ENCODE results near the gene LAMA3. TPM values are rescaled to one million over a fixed set of nuclear protein-coding genes. Genes with fewer than 3 reads are reported as not detected.

LAMA3 gene
- total RNA-seq, 1 experiment from 2014 or later: 8.1 TPM

DNA sequence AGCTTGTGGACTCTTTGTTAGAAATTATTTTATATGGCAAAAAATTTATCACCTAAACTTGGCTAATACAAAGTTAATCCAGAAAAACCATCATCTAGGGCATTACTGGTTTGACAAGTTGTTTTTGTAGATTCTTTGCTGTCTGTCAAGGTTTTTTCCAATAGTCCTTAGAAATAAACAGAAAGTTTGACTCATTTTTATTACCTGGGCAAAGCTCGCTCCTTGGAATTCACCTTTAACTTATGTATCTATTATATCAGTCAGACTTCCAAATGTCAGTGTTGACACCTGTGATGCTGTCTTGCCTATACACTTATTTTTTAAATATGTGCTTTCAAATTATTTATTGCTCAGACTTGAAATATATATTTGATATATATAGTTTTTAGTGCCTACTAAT lies 21.7 kb downstream of the LAMA3 start:
- Histone ChIP-seq H3K27me3 (ENCODE audit: control insufficient read depth, insufficient read depth, low read length) (no peaks in the 10 kb centered on the region), H3K27ac (ENCODE audit: low read length) (no peak overlapping the region), H3K9me3 (ENCODE audit: control insufficient read depth, insufficient read depth, low read depth, low read length) (peaks cover 8% of the 10 kb centered on the region; the same call in 1 of the 2 replicates), H3K36me3 (ENCODE audit: control insufficient read depth, insufficient read depth, low read length) (no peaks in the 10 kb centered on the region), H3K4me1 (ENCODE audit: control insufficient read depth, insufficient read depth, low read length) (no peaks in the 10 kb centered on the region), H3K4me3 (ENCODE audit: low read depth in 2 of 2, low read length in 2 of 2) (no peak overlapping the region)
- CTCF ChIA-PET: no interaction called here
- intact Hi-C loops (cut with micrococcal nuclease; ENCODE audit: unreplicated experiment) (no loop called here), in situ Hi-C loops (cut with HindIII; ENCODE audit: low pct_unique_long_range_greater_than_20kb, low sequenced_read_pairs) (no loop called here)
- POLR2A ChIA-PET: interaction anchor here (0.6 kb wide), 1 partner anchor 283 kb away, joined by 5 read pairs; no protein-coding TSS in a partner anchor
- no peak for ATAC-seq
- no TSS peak for BruUV-seq (replicated peaks)
- TF ChIP-seq TCF7L2 (IDR thresholded peaks at IDR 0.05; ENCODE audit: low read depth, low read length) (no peak), SIN3A (IDR thresholded peaks at IDR 0.05; ENCODE audit: borderline replicate concordance, insufficient read depth, low read depth, low read length) (no peak), POLR2AphosphoS5 (IDR thresholded peaks at IDR 0.05; ENCODE audit: low read depth, low read length) (no peak)
- TF ChIP-seq, protein P1, sequence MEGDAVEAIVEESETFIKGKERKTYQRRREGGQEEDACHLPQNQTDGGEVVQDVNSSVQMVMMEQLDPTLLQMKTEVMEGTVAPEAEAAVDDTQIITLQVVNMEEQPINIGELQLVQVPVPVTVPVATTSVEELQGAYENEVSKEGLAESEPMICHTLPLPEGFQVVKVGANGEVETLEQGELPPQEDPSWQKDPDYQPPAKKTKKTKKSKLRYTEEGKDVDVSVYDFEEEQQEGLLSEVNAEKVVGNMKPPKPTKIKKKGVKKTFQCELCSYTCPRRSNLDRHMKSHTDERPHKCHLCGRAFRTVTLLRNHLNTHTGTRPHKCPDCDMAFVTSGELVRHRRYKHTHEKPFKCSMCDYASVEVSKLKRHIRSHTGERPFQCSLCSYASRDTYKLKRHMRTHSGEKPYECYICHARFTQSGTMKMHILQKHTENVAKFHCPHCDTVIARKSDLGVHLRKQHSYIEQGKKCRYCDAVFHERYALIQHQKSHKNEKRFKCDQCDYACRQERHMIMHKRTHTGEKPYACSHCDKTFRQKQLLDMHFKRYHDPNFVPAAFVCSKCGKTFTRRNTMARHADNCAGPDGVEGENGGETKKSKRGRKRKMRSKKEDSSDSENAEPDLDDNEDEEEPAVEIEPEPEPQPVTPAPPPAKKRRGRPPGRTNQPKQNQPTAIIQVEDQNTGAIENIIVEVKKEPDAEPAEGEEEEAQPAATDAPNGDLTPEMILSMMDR (IDR thresholded peaks at IDR 0.05): no peak
- TF ChIP-seq, protein P2, sequence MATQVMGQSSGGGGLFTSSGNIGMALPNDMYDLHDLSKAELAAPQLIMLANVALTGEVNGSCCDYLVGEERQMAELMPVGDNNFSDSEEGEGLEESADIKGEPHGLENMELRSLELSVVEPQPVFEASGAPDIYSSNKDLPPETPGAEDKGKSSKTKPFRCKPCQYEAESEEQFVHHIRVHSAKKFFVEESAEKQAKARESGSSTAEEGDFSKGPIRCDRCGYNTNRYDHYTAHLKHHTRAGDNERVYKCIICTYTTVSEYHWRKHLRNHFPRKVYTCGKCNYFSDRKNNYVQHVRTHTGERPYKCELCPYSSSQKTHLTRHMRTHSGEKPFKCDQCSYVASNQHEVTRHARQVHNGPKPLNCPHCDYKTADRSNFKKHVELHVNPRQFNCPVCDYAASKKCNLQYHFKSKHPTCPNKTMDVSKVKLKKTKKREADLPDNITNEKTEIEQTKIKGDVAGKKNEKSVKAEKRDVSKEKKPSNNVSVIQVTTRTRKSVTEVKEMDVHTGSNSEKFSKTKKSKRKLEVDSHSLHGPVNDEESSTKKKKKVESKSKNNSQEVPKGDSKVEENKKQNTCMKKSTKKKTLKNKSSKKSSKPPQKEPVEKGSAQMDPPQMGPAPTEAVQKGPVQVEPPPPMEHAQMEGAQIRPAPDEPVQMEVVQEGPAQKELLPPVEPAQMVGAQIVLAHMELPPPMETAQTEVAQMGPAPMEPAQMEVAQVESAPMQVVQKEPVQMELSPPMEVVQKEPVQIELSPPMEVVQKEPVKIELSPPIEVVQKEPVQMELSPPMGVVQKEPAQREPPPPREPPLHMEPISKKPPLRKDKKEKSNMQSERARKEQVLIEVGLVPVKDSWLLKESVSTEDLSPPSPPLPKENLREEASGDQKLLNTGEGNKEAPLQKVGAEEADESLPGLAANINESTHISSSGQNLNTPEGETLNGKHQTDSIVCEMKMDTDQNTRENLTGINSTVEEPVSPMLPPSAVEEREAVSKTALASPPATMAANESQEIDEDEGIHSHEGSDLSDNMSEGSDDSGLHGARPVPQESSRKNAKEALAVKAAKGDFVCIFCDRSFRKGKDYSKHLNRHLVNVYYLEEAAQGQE (IDR thresholded peaks at IDR 0.05; ENCODE audit: insufficient read depth in 1 of 2, low read depth in 2 of 2, low read length in 1 of 2): no peak
- DNase-seq (ENCODE audit: low read depth, low spot score): no peak

DNA sequence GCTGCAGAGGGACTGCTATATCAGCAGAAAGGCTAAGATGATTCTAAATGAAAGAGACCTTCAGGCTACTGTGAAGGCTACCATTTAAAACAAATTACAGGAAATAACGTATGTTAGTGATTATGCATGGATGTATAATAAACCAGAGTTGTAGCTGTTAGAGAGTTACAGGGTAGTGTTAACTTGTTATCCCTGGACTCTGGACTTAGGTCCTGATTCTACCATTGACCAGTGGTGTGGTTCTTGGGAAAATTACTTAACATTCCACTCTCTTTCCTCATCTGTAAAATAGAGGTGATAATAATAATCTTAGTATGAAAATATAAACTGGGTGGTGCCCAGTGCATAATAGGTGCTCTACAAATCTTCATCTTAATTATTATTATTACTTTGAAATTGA lies 22.2 kb downstream of the LAMA3 start:
- Histone ChIP-seq H3K9me3 (ENCODE audit: control insufficient read depth, insufficient read depth, low read depth, low read length) (peaks cover 4% of the 10 kb centered on the region; the same call in 1 of the 2 replicates), H3K4me3 (ENCODE audit: low read depth in 2 of 2, low read length in 2 of 2) (no peak overlapping the region), H3K27ac (ENCODE audit: low read length) (no peak overlapping the region), H3K36me3 (ENCODE audit: control insufficient read depth, insufficient read depth, low read length) (no peaks in the 10 kb centered on the region), H3K27me3 (ENCODE audit: control insufficient read depth, insufficient read depth, low read length) (no peaks in the 10 kb centered on the region), H3K4me1 (ENCODE audit: control insufficient read depth, insufficient read depth, low read length) (no peaks in the 10 kb centered on the region)
- no TSS peak for BruUV-seq (replicated peaks)
- ATAC-seq (no peak), DNase-seq (ENCODE audit: low read depth, low spot score) (no peak)
- in situ Hi-C loops (cut with HindIII; ENCODE audit: low pct_unique_long_range_greater_than_20kb, low sequenced_read_pairs) (no loop called here), intact Hi-C loops (cut with micrococcal nuclease; ENCODE audit: unreplicated experiment) (no loop called here)
- ChIA-PET CTCF (no interaction called here), POLR2A (no interaction called here)
- TF ChIP-seq, protein P1 (IDR thresholded peaks at IDR 0.05): no peak
- TF ChIP-seq TCF7L2 (IDR thresholded peaks at IDR 0.05; ENCODE audit: low read depth, low read length) (no peak), SIN3A (IDR thresholded peaks at IDR 0.05; ENCODE audit: borderline replicate concordance, insufficient read depth, low read depth, low read length) (no peak), POLR2AphosphoS5 (IDR thresholded peaks at IDR 0.05; ENCODE audit: low read depth, low read length) (no peak)
- TF ChIP-seq, protein P2 (IDR thresholded peaks at IDR 0.05; ENCODE audit: insufficient read depth in 1 of 2, low read depth in 2 of 2, low read length in 1 of 2): no peak

Measured in Panc1 (cell line).